Endothelial cell of umbilical vein (primary cell): ENCODE results near the gene NEDD9. TPM values are rescaled to one million over a fixed set of nuclear protein-coding genes. Genes with fewer than 3 reads are reported as not detected.

Experiments used
- BruUV-seq: library from RNA; stranded (reverse); fragments of 400-500 nt; replicated peaks from 2 replicates; lab custom pipeline; 2021; lab: Mats Ljungman, UMichigan
- CTCF ChIA-PET: fragments of 300-600, 350-600 bp; sonication (Branson Sonifier 250); formaldehyde crosslinking; loops from one replicate; lab custom pipeline; 2021; ENCODE audit warnings: antibody characterized with exemption, inconsistent platforms; lab: Charles Lee
- POLR2A ChIA-PET: fragments of 300-600, 350-600 bp; sonication (Branson Sonifier 250); formaldehyde crosslinking; loops from one replicate; lab custom pipeline; 2021; ENCODE audit warnings: antibody characterized with exemption, inconsistent platforms; lab: Charles Lee
- DNase-seq: peaks from one replicate; pipeline ENCODE4 v3.0.0-alpha.2; 2011; ENCODE audit warnings: low read depth, low spot score
- FAIRE-seq: peaks from 2 replicates; lab custom pipeline; 2011; peaks lifted over from hg19 to GRCh38; lab: Jason Lieb, UNC
- H2AFZ ChIP-seq: 2 replicates; pipeline ENCODE4 v1.6.0; 2012; ENCODE audit warnings: low read depth, low read length, control low read depth, inconsistent platforms
- H3K27ac ChIP-seq: 2 replicates; pipeline ENCODE4 v1.5.1; 2011; ENCODE audit warnings: low read depth, mild to moderate bottlenecking, control low read depth, low read length, moderate library complexity; ENCODE audit not compliant: insufficient read depth
- H3K27me3 ChIP-seq, 2 experiments: 2 replicates each; pipeline versions ENCODE4 v1.6.0 to v1.6.1; 2011; ENCODE audit warnings: low read length in 2 of 2, mixed read lengths in 1 of 2; ENCODE audit not compliant: control insufficient read depth in 2 of 2, insufficient read depth in 2 of 2
- H3K36me3 ChIP-seq, 2 experiments: 2 replicates in 1 of 2; 3 replicates in 1 of 2; pipeline ENCODE4 v1.5.1; 2011; ENCODE audit warnings: low read length in 2 of 2, mild to moderate bottlenecking in 1 of 2, moderate library complexity in 1 of 2; ENCODE audit not compliant: control insufficient read depth in 2 of 2, insufficient read depth in 2 of 2; ENCODE audit errors: extremely low read depth in 1 of 2
- H3K4me1 ChIP-seq: 3 replicates; pipeline ENCODE4 v1.5.1; 2011; ENCODE audit warnings: mild to moderate bottlenecking, low read length; ENCODE audit not compliant: control insufficient read depth, insufficient read depth; ENCODE audit errors: extremely low read depth
- H3K4me2 ChIP-seq: 2 replicates; pipeline ENCODE4 v1.6.1; 2011; ENCODE audit warnings: low read length, control low read depth, mixed read lengths; ENCODE audit not compliant: insufficient read depth
- H3K4me3 ChIP-seq, 3 experiments: fragments of 200-600 bp in 1 of 3; sonication (generic), shearing (Covaris generic) in 1 of 3; replicated peaks in 1 of 3; 2 replicates each; pipeline ENCODE4 v1.5.1; 2011 to 2016; ENCODE audit warnings: control low read depth in 3 of 3, low read length in 3 of 3, mild to moderate bottlenecking in 2 of 3, inconsistent platforms in 1 of 3, low read depth in 1 of 3, moderate library complexity in 1 of 3; ENCODE audit not compliant: insufficient read depth in 1 of 3
- H3K79me2 ChIP-seq: 2 replicates; pipeline ENCODE4 v1.6.0; 2012; ENCODE audit warnings: low read length, inconsistent platforms; ENCODE audit not compliant: control insufficient read depth, insufficient read depth
- H3K9ac ChIP-seq: replicated peaks from 2 replicates; pipeline ENCODE3; 2011; ENCODE audit warnings: low read length, control low read depth; ENCODE audit not compliant: insufficient read depth; ENCODE audit errors: extremely low read depth
- H3K9me1 ChIP-seq: replicated peaks from 3 replicates; pipeline ENCODE4 v1.6.0; 2011; ENCODE audit warnings: mild to moderate bottlenecking, low read length; ENCODE audit not compliant: control insufficient read depth, insufficient read depth; ENCODE audit errors: extremely low read depth
- H3K9me3 ChIP-seq: replicated peaks from 2 replicates; pipeline ENCODE4 v1.5.1; 2012; ENCODE audit warnings: low read length, inconsistent platforms; ENCODE audit not compliant: control insufficient read depth, insufficient read depth
- H4K20me1 ChIP-seq: replicated peaks from 2 replicates; pipeline ENCODE3; 2011; ENCODE audit warnings: mild to moderate bottlenecking, low read length; ENCODE audit not compliant: control insufficient read depth, insufficient read depth; ENCODE audit errors: extremely low read depth
- EZH2 ChIP-seq: IDR thresholded peaks from 2 replicates; pipeline ENCODE4 v1.6.1; 2012; ENCODE audit warnings: borderline replicate concordance, low read depth, mild to moderate bottlenecking, moderate library complexity, low read length, inconsistent platforms; ENCODE audit not compliant: severe bottlenecking
- FOS ChIP-seq: IDR thresholded peaks from 2 replicates; pipeline ENCODE4 v1.6.1; 2011; ENCODE audit warnings: mild to moderate bottlenecking, low read length, moderate library complexity, borderline replicate concordance; ENCODE audit not compliant: insufficient read depth
- GATA2 ChIP-seq: IDR thresholded peaks from 2 replicates; pipeline ENCODE4 v1.7.0; 2011; ENCODE audit warnings: low read depth, mild to moderate bottlenecking, moderate library complexity, mixed read lengths, low read length; ENCODE audit not compliant: insufficient read length, insufficient read depth
- JUN ChIP-seq: IDR thresholded peaks from 2 replicates; pipeline ENCODE4 v1.6.1; 2011; ENCODE audit warnings: borderline replicate concordance, low read depth; ENCODE audit not compliant: insufficient read length, insufficient read depth
- MYC ChIP-seq: IDR thresholded peaks from one replicate; pipeline ENCODE4 v1.6.1; 2011; ENCODE audit warnings: mild to moderate bottlenecking, low read depth, low read length
- POLR2A ChIP-seq: IDR thresholded peaks from 2 replicates; pipeline ENCODE4 v1.6.1; 2012; ENCODE audit warnings: low read depth, mild to moderate bottlenecking, control low read depth, low read length
- POLR2AphosphoS5 ChIP-seq: IDR thresholded peaks from 2 replicates; pipeline ENCODE4 v1.6.1; 2012; ENCODE audit warnings: low read depth, mild to moderate bottlenecking, control low read depth, low read length, moderate library complexity; ENCODE audit not compliant: insufficient read depth
- dilution Hi-C: fragments of 300-500 bp; cut with MboI; formaldehyde crosslinking; loops from one replicate; pipeline ENCODE4 v1.15.0; 2019; ENCODE audit warnings: low sequenced_read_pairs; ENCODE audit not compliant: extremely low pct_ligation_motif_present
- intact Hi-C: fragments of 100-400 bp; cut with micrococcal nuclease; formaldehyde crosslinking; loops from one replicate; pipeline ENCODE4 v1.10.0; 2022
- polyA plus RNA-seq, 4 experiments: library from polyadenylated mRNA; depleted of rRNA in 3 of 4; stranded (reverse) in 3 of 4; unstranded in 1 of 4; fragments of >200 nt; gene quantifications; 2 replicates each; pipeline versions ENCODE4 v1.2.1 to v1.2.3, GENCODE V29; 2011 to 2012; ENCODE audit warnings: missing spikeins in 1 of 4
- total RNA-seq: library from RNA; stranded (reverse); gene quantifications from 2 replicates; pipeline ENCODE4 v1.2.3, GENCODE V29; 2021
- TF ChIP-seq, protein P1 (sequence below): IDR thresholded peaks from 2 replicates; pipeline ENCODE4 v1.6.1; 2011; ENCODE audit not compliant: insufficient read depth, insufficient read length
- TF ChIP-seq, protein P2 (sequence below), 2 donors: IDR thresholded peaks; 1 replicate in 1 of 2; 2 replicates in 1 of 2; pipeline ENCODE4 v1.5.1; 2011; ENCODE audit warnings: low read length in 2 of 2, mild to moderate bottlenecking in 2 of 2, moderate library complexity in 2 of 2, control low read depth in 1 of 2, inconsistent platforms in 1 of 2, low read depth in 1 of 2; ENCODE audit not compliant: insufficient read depth in 1 of 2; ENCODE audit errors: extremely low read depth in 1 of 2

NEDD9 gene
- total and polyA plus RNA-seq, 2 donors (not counting 3 experiments of a cell fraction or from before 2014, with no cell fraction given), result 55.2 to 61.0 TPM

DNA sequence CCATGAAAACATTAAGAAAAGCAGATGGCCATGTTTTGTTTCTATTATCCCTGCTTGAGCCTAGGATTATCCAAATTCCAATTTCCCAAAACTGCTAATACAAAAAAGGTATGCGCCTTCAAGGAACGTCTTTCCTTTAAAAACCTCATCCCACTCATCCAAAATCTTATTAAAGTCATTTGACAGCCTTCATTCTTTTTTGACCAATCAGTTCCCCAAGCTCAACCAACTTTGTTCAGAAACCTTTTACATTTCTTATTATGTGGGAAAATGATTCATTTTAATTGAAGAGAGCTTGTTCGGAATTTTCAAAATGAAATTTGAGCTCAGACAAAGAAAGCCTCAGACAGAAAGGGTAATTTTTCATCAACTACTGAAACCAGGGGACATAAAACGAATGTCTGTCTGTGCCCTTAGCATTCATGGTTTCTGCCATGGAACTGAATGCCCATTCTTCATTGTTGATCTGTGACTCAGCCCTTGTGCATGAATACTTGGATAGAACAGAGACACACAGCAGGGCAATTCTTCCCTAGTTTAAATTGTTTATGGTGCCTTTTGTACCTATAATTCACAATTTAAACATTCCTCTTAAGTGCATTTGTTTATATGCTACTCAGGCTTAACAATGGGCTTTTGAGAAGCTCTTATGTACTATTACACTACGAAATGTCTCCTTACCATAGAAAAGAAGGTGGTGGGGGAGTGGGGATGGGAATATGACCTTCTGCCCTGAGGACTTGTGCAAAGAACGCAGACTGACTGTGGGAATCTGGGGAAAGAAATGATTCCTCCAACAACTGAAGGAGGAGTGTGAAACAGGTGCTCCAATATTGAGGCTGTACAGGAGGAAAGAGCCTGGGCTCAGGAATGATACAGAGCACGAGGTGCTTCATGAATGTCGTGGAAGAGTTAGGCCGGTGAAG, 71.2 kb downstream of the NEDD9 start:
- H3K79me2 ChIP-seq, result no peaks in the 10 kb centered on the region
- FAIRE-seq, result no peak
- DNase-seq, result no peak
- no peaks in the 10 kb centered on the region for H3K36me3 ChIP-seq
- no peak overlapping the region for H2AFZ ChIP-seq
- H4K20me1 ChIP-seq, result no peaks in the 10 kb centered on the region
- intact Hi-C loops (no loop called here), dilution Hi-C loops (no loop called here)
- no peak overlapping the region for H3K27ac ChIP-seq
- POLR2A ChIA-PET, result no interaction called here
- no peaks in the 10 kb centered on the region for H3K9me1 ChIP-seq
- H3K4me1 ChIP-seq, result no peaks in the 10 kb centered on the region
- no peak overlapping the region for H3K4me3 ChIP-seq
- H3K4me2 ChIP-seq, result no peak overlapping the region
- BruUV-seq, result no TSS peak
- H3K9ac ChIP-seq, result no peak overlapping the region
- CTCF ChIA-PET, result interaction anchor here (0.9 to 1.4 kb wide), 2 partner anchors 10 to 335 kb away, joined by 3 to 4 read pairs; no protein-coding TSS in a partner anchor
- no peaks in the 10 kb centered on the region for H3K27me3 ChIP-seq
- H3K9me3 ChIP-seq, result peaks cover 2% of the 10 kb centered on the region
- no peak for TF ChIP-seq GATA2
- TF ChIP-seq POLR2AphosphoS5, result no peak
- no peak for TF ChIP-seq POLR2A
- TF ChIP-seq JUN, result no peak

DNA sequence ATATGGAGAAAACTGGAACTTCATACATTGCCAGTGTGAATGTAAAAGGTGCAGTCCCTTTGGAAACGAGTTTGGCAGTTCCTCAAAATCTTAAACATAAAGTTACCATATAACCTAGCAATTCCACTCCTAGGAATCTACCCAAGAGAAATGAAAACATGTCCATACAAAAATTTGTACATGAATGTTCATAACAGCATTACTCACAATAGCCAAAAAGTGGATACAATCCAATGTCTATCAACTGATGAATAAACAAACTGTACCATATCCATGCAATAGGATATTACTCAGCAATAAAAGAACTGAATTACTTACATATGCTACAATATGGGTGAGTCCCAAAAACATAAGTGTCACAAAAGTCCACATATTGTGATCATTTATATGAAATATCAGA, 72.3 kb downstream of the NEDD9 start:
- dilution Hi-C loops (no loop called here), intact Hi-C loops (no loop called here)
- H3K9ac ChIP-seq, result no peak overlapping the region
- ChIA-PET CTCF (no interaction called here), POLR2A (no interaction called here)
- BruUV-seq, result no TSS peak
- FAIRE-seq (peak; percentile 31), DNase-seq (no peak)
- H2AFZ ChIP-seq, result no peak overlapping the region
- no peaks in the 10 kb centered on the region for H4K20me1 ChIP-seq
- H3K27me3 ChIP-seq, result no peaks in the 10 kb centered on the region
- H3K27ac ChIP-seq, result no peak overlapping the region
- H3K4me2 ChIP-seq, result no peak overlapping the region
- H3K9me1 ChIP-seq, result no peaks in the 10 kb centered on the region
- no peaks in the 10 kb centered on the region for H3K79me2 ChIP-seq
- H3K4me3 ChIP-seq, result no peak overlapping the region
- TF ChIP-seq GATA2 (no peak), FOS (no peak), JUN (no peak), POLR2AphosphoS5 (no peak), POLR2A (no peak), MYC (no peak), EZH2 (no peak)
- TF ChIP-seq, protein P1, sequence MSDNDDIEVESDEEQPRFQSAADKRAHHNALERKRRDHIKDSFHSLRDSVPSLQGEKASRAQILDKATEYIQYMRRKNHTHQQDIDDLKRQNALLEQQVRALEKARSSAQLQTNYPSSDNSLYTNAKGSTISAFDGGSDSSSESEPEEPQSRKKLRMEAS, result no peak
- TF ChIP-seq, protein P2, sequence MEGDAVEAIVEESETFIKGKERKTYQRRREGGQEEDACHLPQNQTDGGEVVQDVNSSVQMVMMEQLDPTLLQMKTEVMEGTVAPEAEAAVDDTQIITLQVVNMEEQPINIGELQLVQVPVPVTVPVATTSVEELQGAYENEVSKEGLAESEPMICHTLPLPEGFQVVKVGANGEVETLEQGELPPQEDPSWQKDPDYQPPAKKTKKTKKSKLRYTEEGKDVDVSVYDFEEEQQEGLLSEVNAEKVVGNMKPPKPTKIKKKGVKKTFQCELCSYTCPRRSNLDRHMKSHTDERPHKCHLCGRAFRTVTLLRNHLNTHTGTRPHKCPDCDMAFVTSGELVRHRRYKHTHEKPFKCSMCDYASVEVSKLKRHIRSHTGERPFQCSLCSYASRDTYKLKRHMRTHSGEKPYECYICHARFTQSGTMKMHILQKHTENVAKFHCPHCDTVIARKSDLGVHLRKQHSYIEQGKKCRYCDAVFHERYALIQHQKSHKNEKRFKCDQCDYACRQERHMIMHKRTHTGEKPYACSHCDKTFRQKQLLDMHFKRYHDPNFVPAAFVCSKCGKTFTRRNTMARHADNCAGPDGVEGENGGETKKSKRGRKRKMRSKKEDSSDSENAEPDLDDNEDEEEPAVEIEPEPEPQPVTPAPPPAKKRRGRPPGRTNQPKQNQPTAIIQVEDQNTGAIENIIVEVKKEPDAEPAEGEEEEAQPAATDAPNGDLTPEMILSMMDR (IDR thresholded peaks at IDR 0.05; ENCODE audit: extremely low read depth in 1 of 2, insufficient read depth in 1 of 2, low read depth in 1 of 2, low read length in 2 of 2), result no peak
- H3K4me1 ChIP-seq, result no peaks in the 10 kb centered on the region
- H3K9me3 ChIP-seq, result peaks cover 2% of the 10 kb centered on the region
- no peaks in the 10 kb centered on the region for H3K36me3 ChIP-seq
